ENCODE results near the gene TFEB.

DNA sequence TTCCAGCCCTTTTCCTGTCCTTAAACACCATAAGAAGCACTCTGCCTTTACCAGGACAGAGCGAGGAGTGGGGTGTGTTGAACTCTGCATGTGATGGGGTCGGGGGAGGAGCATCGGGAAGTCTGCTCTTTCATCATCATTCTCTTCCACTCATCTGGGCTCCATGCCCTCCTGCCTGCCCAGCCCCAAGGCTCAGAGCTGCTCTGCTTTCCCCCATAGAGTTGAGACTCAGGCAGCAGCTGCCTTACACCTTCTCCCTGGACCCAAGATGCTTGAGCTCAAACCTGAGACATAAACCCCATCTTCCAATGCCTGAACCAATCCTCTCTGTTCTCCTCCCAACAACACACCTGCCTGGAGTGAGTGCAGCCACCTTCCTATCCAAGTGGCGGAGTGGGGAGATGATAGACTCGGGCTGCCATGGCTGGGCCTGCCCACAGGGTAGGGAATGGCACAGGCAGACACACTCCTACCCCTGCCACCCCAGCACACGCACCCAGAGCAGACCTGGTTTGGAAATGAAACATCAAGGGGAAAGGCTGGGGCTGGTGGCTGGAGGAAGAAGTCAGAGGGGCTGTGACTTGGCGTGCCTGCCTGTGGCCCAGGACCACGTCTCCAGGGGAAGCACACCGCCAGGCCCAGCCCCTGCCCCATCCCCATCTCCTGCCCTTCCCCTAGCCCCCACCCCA is 28.4 kb downstream of the TFEB start:
- TF ChIP-seq POLR2A (IDR thresholded peaks at IDR 0.05; ENCODE audit: low read depth, low read length), result no peak
- no peak; the same call in 1 of the 2 replicates for TF ChIP-seq POLR2AphosphoS5 (IDR thresholded peaks at IDR 0.05; ENCODE audit: low read depth, low read length)
- peak; percentile 59; the same call in 1 of the 2 replicates for TF ChIP-seq TAF1 (IDR thresholded peaks at IDR 0.05; ENCODE audit: low read depth, low read length)
- no peak for TF ChIP-seq SPI1 (IDR thresholded peaks at IDR 0.05; ENCODE audit: low read depth, low read length)
